Astrocyte of the spinal cord (primary cell): Measurements from ENCODE around the gene AIFM2.

Experiments used
- DNase-seq: peaks from one replicate; pipeline ENCODE4 v3.0.0; 2011; ENCODE audit warnings: low read depth, low spot score
- H3K4me3 ChIP-seq: 2 replicates; pipeline ENCODE4 v1.5.1; 2011; ENCODE audit warnings: low read depth, mild to moderate bottlenecking, low read length, moderate library complexity
- CTCF ChIP-seq: IDR thresholded peaks from 2 replicates; pipeline ENCODE4 v1.5.1; 2012; ENCODE audit warnings: low read depth, mild to moderate bottlenecking, low read length, inconsistent platforms
- in situ Hi-C: cut with HindIII; loops from 2 replicates; pipeline ENCODE4 v1.10.0; 2017; ENCODE audit warnings: low sequenced_read_pairs

AIFM2 gene

GRCh38 chr10:70074971-70075370, 57.7 kb downstream of the AIFM2 start:
- DNase-seq: no peak
- no peak for TF ChIP-seq CTCF
- in situ Hi-C loops: no loop called here
- no peak overlapping the region for H3K4me3 ChIP-seq

GRCh38 chr10:70074165-70074564, 58.5 kb downstream of the AIFM2 start:
- DNase-seq: no peak
- H3K4me3 ChIP-seq: no peak overlapping the region
- TF ChIP-seq CTCF: no peak
- in situ Hi-C loops: no loop called here

- H3K4me3 ChIP-seq: no peak overlapping the region
- TF ChIP-seq CTCF: no peak
- DNase-seq: no peak
- in situ Hi-C loops: no loop called here
These were observed 61.8 kb downstream of the AIFM2 start for GRCh38 chr10:70070834-70071233.

GRCh38 chr10:70069346-70069745, 63.3 kb downstream of the AIFM2 start:
- DNase-seq: no peak
- TF ChIP-seq CTCF: no peak
- in situ Hi-C loops: no loop called here
- H3K4me3 ChIP-seq: no peak overlapping the region

GRCh38 chr10:70068925-70069324, 63.7 kb downstream of the AIFM2 start:
- no peak for DNase-seq
- in situ Hi-C loops: no loop called here
- no peak for TF ChIP-seq CTCF
- H3K4me3 ChIP-seq: no peak overlapping the region

- no peak overlapping the region for H3K4me3 ChIP-seq
- in situ Hi-C loops: no loop called here
- DNase-seq: no peak
- TF ChIP-seq CTCF: no peak
These were observed 65.0 kb downstream of the AIFM2 start for GRCh38 chr10:70067586-70067985.

GRCh38 chr10:70066190-70066589, 66.4 kb downstream of the AIFM2 start:
- in situ Hi-C loops: no loop called here
- H3K4me3 ChIP-seq: no peak overlapping the region
- DNase-seq: no peak
- TF ChIP-seq CTCF: no peak
